ENCODE results near the gene LENEP.
A peak's percentile ranks its signal among the peaks of the same experiment; 100 is the strongest.

The LENEP gene

DNA sequence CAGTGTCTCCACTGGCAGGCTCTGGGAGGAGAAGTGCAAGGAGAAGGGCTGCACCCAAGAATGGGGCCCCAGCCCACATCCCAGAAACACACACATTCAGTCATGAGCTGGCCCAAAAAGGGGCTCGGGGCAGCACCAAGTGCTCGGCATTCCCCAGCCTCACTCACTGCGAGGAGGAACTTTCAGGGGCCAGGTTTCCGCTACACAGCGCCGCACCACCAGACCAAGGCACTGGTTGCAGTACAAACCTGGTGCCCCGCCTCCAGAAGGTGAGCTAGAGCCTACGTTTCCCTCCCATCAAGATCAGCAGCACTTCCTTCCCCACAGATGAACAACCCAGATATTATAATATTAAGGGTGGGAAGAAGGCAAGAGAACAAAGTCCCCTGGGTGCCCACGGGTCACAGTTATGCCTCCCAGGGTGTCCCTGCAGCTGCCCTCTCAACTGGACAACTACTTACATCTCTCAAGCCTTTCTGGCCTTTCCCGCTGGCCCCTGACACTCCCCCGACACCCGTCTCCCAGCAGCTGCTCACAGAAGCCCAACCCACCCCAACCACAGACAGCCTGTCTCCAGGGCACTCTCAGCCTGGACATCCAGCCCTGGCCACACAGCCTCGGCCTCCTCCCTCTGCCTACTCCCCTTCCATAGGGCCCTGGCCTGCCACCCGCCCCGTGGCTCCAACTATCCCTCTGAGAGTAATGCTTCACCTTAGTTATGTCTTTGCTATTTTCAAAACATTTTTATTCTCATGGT is 41.3 kb upstream of the LENEP start:
- no peak overlapping the region for H3K4me3 ChIP-seq (ENCODE audit: low read length)
- no peak for DNase-seq (ENCODE audit: low read depth)
- TF ChIP-seq, protein P1, sequence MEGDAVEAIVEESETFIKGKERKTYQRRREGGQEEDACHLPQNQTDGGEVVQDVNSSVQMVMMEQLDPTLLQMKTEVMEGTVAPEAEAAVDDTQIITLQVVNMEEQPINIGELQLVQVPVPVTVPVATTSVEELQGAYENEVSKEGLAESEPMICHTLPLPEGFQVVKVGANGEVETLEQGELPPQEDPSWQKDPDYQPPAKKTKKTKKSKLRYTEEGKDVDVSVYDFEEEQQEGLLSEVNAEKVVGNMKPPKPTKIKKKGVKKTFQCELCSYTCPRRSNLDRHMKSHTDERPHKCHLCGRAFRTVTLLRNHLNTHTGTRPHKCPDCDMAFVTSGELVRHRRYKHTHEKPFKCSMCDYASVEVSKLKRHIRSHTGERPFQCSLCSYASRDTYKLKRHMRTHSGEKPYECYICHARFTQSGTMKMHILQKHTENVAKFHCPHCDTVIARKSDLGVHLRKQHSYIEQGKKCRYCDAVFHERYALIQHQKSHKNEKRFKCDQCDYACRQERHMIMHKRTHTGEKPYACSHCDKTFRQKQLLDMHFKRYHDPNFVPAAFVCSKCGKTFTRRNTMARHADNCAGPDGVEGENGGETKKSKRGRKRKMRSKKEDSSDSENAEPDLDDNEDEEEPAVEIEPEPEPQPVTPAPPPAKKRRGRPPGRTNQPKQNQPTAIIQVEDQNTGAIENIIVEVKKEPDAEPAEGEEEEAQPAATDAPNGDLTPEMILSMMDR (conservative IDR thresholded peaks at IDR 0.05; ENCODE audit: low read length): no peak

DNA sequence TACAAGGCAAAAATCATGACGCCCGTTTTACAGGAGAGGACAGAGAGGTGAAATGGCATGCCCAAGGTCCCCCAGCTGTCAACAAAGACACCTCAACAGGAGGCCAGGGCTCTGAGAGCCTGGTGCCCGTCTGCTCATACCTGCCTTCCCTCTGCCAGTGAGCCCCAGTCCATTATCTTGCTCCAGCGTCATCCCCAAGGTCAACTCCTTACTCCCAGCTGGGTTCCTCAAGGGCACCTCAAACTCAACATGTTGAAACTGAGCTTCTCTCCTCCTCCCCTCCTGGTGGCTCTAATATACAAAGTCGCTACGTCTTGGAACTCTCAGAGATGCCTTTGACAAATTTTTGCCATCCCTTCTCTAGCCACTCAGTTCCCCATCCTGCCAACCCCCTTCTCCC is 40.7 kb upstream of the LENEP start:
- TF ChIP-seq, protein P1 (conservative IDR thresholded peaks at IDR 0.05; ENCODE audit: low read length): no peak
- no peak overlapping the region for H3K4me3 ChIP-seq (ENCODE audit: low read length)
- DNase-seq (ENCODE audit: low read depth): no peak

DNA sequence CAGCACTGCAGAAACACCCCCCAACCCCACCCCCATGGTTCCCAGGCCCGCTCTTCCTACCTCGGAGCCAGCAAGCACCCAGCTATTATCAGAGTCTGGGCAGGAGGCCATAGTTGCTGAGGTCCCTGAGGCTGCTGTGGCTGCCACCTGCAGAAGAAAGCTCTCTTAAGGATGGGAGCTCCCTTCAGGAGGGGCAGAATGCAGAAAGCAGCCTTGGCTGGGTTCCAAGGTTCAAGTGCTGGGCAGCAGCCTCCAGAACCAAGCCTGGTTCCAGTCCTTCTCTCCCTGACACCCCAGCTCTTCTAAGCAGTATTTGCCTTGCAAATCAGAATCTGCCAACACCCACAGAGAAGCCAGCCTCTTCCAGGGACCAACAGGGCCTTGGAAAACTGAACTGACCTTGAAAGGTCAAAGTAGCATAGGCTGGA is 39.8 kb upstream of the LENEP start:
- H3K4me3 ChIP-seq (ENCODE audit: low read length): no peak overlapping the region
- TF ChIP-seq, protein P1 (conservative IDR thresholded peaks at IDR 0.05; ENCODE audit: low read length): no peak

DNA sequence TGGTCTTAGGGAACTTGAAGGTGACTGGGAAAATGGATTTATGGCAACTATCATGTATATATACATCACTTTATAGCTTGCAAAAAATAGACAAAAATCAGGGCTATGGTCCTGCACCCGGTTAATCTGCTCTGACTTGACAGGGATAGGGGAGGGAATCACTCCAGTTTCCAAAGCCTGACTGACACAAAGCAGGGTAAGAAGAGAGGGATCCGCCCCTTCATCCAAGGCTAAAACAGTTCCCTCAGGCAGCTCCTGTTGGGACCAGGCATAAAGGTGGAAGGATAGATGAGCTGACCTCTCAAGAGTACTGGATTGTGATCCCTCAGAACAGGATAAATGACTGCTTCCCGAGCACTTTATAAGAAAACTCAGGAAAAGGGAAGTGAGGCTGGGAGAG is 38.8 kb upstream of the LENEP start:
- no peak for DNase-seq (ENCODE audit: low read depth)
- TF ChIP-seq, protein P1 (conservative IDR thresholded peaks at IDR 0.05; ENCODE audit: low read length): no peak
- no peak overlapping the region for H3K4me3 ChIP-seq (ENCODE audit: low read length)

More for the DNA sequence above, 39.8 kb upstream of the LENEP start:
- no peak for DNase-seq (ENCODE audit: low read depth)

DNA sequence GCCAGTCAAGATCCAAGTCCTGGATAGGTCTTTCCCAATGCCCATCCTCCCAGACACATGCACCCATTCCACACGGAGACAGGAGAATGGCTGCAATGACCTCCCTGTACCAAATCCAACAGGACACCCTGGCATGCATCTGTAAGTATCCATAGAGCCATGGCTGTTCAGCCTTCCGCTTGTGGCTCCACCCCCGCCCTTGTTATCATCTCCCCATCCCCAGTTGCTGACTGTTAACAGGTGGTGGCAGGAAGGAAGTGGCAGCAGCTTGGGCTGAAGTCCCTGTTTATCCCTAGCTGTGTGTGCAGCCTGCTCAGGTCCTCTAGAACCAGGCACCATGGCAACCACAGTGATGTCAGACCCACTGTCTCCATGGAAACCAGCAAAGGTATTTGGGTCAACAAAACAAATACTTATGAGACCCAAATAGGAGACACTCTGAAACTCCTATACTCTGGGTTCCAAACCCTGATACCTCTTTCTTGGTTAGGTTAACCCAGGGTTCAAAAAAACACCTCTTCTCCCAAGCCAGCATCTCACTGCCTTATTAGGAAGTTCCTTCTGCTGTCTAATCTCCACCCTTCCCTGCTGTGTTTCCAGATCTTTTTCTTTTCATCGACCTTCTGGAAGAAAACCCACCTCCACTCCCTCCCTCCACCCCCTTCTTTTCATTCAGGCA is 38.2 kb upstream of the LENEP start:
- TF ChIP-seq, protein P1 (conservative IDR thresholded peaks at IDR 0.05; ENCODE audit: low read length): no peak
- peak; percentile 71 for DNase-seq (ENCODE audit: low read depth)
- peak overlapping the region; percentile 72 for H3K4me3 ChIP-seq (ENCODE audit: low read length)

DNA sequence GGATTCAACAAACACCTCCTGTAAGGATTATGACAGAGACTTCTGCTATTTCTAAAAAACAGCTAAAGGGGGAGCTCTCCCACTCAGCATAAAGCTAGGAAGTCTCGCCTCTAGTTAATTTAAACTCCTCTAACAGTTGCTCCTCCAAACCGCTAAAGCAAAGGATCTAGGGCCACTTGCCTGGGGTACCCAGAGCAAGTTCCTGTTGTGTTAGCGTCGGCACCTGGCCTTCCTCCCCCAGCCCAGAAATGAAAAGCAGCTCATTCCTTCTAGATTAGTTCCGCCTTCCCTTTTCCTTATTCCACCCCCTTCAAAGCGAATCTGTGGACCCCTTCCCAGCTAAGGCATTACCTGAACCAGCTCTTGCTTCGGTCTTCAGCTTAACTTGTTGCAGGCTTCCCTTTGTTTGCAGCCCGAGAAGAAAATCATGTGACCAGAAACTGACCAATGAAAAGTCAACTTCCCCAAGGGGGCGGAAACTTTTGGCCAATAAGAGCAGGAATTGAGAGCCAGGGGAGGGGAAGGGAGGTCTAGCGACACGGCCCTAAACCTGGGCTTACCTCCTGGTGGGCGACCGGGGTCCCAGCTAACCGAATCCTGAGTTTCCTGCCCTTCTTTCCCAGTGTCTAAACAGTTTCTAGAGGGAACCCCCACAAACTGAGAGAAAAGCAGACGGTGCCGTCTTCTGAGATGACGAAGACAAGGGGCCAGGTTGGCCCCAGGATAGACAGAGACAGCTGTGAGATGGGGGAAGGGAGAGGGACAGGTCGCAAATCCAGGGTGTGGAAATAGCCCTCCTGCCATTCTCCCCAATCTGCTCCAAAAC is 37.5 kb upstream of the LENEP start, which contains the start of gene PBXIP1:
PBXIP1 (minus strand) TSS at position 382 of the 826 bp plus-strand sequence. CDS start 2,378 bp downstream, outside the sequence.
- peak within 1 kb of the TSS; percentile 72 for H3K4me3 ChIP-seq (ENCODE audit: low read length)
- DNase-seq (ENCODE audit: low read depth): peak; percentile 85
- TF ChIP-seq, protein P1 (conservative IDR thresholded peaks at IDR 0.05; ENCODE audit: low read length): peak; percentile 55
